Upper lobe of right lung (tissue), 1 donor: ENCODE results near the gene PGBD5. TPM values are rescaled to one million over a fixed set of nuclear protein-coding genes. Genes with fewer than 3 reads are reported as not detected.

Experiments used
- ATAC-seq: fragments of 200-7000 bp; cut with Tn5 transposase; one replicate; pipeline ENCODE4 v1.9.1; 2020; ENCODE audit warnings: mild to moderate bottlenecking, moderate library complexity
- DNase-seq: peaks from one replicate; pipeline ENCODE4 v3.0.0-alpha.2; 2020
- H3K27ac ChIP-seq: fragments of 200-600 bp; one replicate; pipeline ENCODE4 v1.8.0; 2022
- H3K27me3 ChIP-seq: fragments of 200-600 bp; one replicate; pipeline ENCODE4 v1.8.0; 2022; ENCODE audit warnings: mild to moderate bottlenecking
- H3K36me3 ChIP-seq: fragments of 200-600 bp; one replicate; pipeline ENCODE4 v1.8.0; 2022
- H3K4me1 ChIP-seq: fragments of 200-600 bp; one replicate; pipeline ENCODE4 v1.8.0; 2022
- H3K4me3 ChIP-seq: fragments of 200-600 bp; one replicate; pipeline ENCODE4 v1.8.0; 2022; ENCODE audit warnings: mild to moderate bottlenecking
- H3K9me3 ChIP-seq: fragments of 200-600 bp; one replicate; pipeline ENCODE4 v1.8.0; 2022
- intact Hi-C: fragments of 100-400 bp; cut with DNase I; formaldehyde crosslinking; loops from one replicate; pipeline ENCODE4 v1.11.0; 2022
- total RNA-seq: library from RNA; stranded (reverse); fragmentation: NEBNext Ultra II Directional; extraction: Animal tissue kit (Norgen Biotek cat#: 25700); gene quantifications from one replicate; pipeline ENCODE4 v1.2.1, GENCODE V29; 2021
- TF ChIP-seq, protein P1 (sequence below): fragments of 200-600 bp; IDR thresholded peaks from one replicate; pipeline ENCODE4 v1.8.0; 2022; ENCODE audit warnings: antibody characterized with exemption
- donor health status: DM: no; HTN: yes; CAD: no; lungs with severe emphysema.

Gene PGBD5
- total RNA-seq, 1 donor from 2014 or later: 5.1 TPM

DNA sequence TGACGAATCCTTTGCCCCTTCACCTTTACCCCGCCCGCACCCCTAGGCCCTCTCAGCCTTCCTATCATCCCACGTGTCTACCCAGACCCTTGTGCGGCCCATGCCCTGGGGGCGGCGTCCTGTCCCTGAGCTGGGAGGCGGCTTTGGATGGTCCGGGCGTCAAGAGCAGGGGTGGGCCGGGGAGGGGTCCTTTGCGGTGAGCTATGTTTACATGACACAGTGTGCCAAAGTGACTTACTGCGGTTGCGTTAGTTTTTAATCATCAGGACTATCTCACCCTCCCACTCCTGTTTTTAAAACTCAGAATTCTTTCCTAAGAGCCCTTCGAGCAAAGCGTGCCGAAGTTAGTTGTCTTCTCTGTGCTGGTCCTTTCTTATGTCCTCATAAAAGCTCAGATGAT is 144.6 kb downstream of the PGBD5 start:
- intact Hi-C loops: no loop called here
- no peak overlapping the region for H3K27ac ChIP-seq
- peak; percentile 59 for DNase-seq
- H3K9me3 ChIP-seq: no peaks in the 10 kb centered on the region
- H3K36me3 ChIP-seq: peaks cover 30% of the 10 kb centered on the region
- ATAC-seq: no peak
- no peaks in the 10 kb centered on the region for H3K27me3 ChIP-seq
- no peaks in the 10 kb centered on the region for H3K4me1 ChIP-seq
- TF ChIP-seq, protein P1, sequence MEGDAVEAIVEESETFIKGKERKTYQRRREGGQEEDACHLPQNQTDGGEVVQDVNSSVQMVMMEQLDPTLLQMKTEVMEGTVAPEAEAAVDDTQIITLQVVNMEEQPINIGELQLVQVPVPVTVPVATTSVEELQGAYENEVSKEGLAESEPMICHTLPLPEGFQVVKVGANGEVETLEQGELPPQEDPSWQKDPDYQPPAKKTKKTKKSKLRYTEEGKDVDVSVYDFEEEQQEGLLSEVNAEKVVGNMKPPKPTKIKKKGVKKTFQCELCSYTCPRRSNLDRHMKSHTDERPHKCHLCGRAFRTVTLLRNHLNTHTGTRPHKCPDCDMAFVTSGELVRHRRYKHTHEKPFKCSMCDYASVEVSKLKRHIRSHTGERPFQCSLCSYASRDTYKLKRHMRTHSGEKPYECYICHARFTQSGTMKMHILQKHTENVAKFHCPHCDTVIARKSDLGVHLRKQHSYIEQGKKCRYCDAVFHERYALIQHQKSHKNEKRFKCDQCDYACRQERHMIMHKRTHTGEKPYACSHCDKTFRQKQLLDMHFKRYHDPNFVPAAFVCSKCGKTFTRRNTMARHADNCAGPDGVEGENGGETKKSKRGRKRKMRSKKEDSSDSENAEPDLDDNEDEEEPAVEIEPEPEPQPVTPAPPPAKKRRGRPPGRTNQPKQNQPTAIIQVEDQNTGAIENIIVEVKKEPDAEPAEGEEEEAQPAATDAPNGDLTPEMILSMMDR: no peak
- H3K4me3 ChIP-seq: no peak overlapping the region

DNA sequence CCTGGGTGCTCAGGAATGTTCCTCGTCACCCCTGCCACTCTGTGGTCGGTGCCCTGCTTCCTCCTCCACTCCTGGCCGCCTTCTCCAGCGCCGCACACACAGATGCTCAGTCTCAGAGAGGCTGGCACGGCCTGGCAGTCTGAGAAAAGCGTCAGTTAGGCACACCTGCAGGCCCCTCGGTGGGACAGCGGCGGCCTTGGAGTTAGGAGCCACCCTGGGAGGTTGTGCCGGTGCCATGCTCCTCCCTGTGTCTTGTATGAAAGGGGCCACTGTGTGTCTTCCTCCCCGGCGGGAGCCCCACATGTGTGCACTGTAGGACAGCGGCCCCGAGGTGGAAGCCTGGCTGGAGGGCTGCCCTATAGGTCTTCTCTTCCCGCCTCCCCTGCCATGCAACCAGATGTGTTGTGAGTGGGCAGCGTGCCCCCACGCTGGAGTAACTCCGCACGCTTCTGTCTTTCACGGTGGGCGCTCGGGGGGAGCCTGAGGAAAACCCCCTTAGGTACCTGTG is 145.2 kb downstream of the PGBD5 start:
- no peaks in the 10 kb centered on the region for H3K4me1 ChIP-seq
- H3K9me3 ChIP-seq: no peaks in the 10 kb centered on the region
- TF ChIP-seq, protein P1: no peak
- H3K36me3 ChIP-seq: peaks cover 36% of the 10 kb centered on the region
- intact Hi-C loops: no loop called here
- DNase-seq: peak; percentile 54
- H3K27ac ChIP-seq: no peak overlapping the region
- no peak for ATAC-seq
- H3K4me3 ChIP-seq: no peak overlapping the region
- no peaks in the 10 kb centered on the region for H3K27me3 ChIP-seq

DNA sequence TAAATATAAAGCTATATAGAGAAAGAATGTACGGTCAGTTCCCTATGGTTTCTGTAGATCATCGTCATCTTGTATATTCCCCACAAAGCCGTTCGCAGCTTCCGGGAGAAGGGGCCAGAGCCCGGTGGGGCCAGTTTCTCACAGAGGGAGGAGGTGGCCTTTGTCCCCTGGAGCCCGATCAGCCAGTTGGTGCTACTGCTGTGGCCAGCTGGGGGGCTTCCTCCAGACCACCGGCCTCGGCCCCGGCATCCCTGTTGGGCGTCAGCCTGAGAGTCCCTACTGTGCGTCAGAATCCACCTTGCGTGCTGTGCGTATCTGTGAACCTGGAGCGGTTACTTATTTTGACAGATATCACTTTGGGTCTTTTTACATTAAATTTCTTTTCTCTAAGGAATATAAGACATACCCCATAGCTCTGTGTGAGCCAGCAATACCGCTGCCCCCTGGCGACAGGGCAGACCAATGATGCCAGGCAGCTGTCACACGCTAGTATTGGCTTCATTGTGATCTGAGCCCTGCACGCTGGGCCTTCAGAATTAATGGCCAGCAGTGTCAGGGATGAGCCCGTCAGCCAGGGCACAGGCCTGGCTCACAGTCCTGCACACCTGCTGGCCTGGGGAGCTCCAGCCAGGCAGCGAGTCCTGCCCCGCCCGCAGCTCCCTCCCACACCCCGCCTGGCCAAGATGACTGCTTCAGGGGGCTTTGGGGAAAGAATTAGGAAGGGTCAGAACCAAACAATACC is 145.9 kb downstream of the PGBD5 start:
- no peak overlapping the region for H3K27ac ChIP-seq
- H3K36me3 ChIP-seq: peaks cover 44% of the 10 kb centered on the region
- intact Hi-C loops: no loop called here
- no peaks in the 10 kb centered on the region for H3K4me1 ChIP-seq
- no peaks in the 10 kb centered on the region for H3K27me3 ChIP-seq
- TF ChIP-seq, protein P1: no peak
- DNase-seq: peak; percentile 57
- no peaks in the 10 kb centered on the region for H3K9me3 ChIP-seq
- ATAC-seq: no peak
- H3K4me3 ChIP-seq: no peak overlapping the region

DNA sequence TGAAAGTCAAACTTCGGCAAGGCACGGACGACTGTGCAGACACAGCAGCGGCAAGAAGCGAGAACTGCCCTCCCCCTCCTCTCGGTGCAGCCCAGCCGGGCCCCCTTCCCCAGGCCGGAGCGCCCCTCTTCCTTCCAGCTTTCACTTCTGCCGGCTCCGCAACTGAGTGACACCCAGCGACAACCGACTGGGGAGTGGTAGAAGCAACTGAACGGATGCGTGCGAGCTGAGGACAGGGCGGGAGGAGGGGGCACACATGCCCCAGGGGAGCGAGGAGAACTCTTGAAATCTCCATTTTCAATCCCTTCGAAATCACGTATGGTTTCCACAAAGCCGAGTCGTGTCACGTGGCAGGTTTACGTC is 146.6 kb downstream of the PGBD5 start:
- TF ChIP-seq, protein P1: no peak
- intact Hi-C loops: no loop called here
- peak; percentile 46 for DNase-seq
- no peak overlapping the region for H3K4me3 ChIP-seq
- H3K36me3 ChIP-seq: peaks cover 49% of the 10 kb centered on the region
- H3K9me3 ChIP-seq: no peaks in the 10 kb centered on the region
- H3K4me1 ChIP-seq: no peaks in the 10 kb centered on the region
- no peaks in the 10 kb centered on the region for H3K27me3 ChIP-seq
- ATAC-seq: no peak
- no peak overlapping the region for H3K27ac ChIP-seq

DNA sequence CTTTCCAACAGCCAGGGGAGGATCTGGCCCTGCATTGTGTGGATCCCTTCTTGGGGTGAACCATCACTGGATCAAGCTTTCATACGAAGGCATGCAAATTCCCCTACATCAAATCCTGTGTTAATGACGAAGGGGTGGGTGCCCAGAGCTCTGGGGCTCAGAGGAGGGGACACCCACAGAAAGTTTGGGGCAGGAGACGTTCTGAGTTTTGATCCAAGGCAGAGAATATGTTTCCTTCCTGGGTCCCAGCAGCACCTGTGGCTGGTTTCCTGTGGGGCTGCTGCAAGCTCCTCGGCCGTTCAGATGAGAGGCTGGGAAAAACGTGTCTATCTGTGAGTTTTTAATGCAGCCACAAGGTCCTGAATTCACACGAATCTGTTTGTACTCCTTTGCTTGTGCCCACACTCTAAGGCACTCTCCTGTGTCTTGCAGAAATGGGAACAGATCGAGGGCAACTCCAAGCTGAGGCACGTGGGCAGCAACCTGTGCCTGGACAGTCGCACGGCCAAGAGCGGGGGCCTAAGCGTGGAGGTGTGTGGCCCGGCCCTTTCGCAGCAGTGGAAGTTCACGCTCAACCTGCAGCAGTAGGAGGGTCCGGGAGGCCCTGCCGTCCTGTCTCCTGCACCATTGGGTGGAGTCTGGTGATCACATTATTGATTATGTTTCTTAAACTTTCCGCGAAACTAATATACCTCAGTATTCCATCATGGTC is 147.1 kb downstream of the PGBD5 start:
- no peak for ATAC-seq
- peak; percentile 38 for DNase-seq
- peaks cover 53% of the 10 kb centered on the region for H3K36me3 ChIP-seq
- H3K4me3 ChIP-seq: no peak overlapping the region
- no peaks in the 10 kb centered on the region for H3K4me1 ChIP-seq
- TF ChIP-seq, protein P1: no peak
- H3K27ac ChIP-seq: no peak overlapping the region
- no peaks in the 10 kb centered on the region for H3K9me3 ChIP-seq
- H3K27me3 ChIP-seq: no peaks in the 10 kb centered on the region
- intact Hi-C loops: no loop called here
